NT2/D1 (cell line): ENCODE data around the gene ASB8.

Experiments used
- SUZ12 ChIP-seq: IDR thresholded peaks from 2 replicates; pipeline ENCODE4 v1.6.1; 2011; ENCODE audit not compliant: insufficient read length, insufficient read depth; ENCODE audit errors: extremely low read depth
- YY1 ChIP-seq: IDR thresholded peaks from 2 replicates; pipeline ENCODE4 v1.6.1; 2011; ENCODE audit not compliant: insufficient read length, insufficient read depth
- ZNF274 ChIP-seq: IDR thresholded peaks from 2 replicates; pipeline ENCODE4 v1.6.1; 2011; ENCODE audit warnings: mild to moderate bottlenecking, low read depth, low read length

DNA sequence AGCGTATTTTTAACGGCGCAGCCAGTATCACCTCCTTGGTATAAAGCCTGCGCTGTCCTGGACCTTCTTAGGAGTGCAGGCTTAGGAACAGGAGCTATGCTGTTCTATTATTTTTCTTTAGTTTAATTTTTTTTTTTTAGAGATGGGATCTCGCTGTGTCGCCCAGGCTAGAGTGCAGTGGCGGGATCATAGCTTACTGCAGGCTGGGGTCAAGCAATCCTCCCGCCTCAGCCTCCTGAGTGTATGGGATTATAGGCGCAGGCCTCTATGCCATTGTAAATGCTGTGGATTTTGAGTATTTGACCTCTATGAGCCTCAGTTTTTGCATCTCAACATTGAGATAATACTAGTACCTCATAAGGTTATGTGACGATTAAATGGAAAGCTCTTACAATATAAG is 41.7 kb upstream of the ASB8 start:
- TF ChIP-seq ZNF274 (no peak), YY1 (no peak), SUZ12 (no peak)
